SU-DHL-6 (cell line): ENCODE data around the gene TGM1.

ENCODE experiments used
- H2AFZ ChIP-seq: fragments of 200-600 bp; sonication (generic); 2 replicates; pipeline ENCODE4 v1.6.1; 2014; ENCODE audit warnings: low read depth, mild to moderate bottlenecking, moderate library complexity, mixed read lengths, antibody characterized with exemption, low read length; ENCODE audit not compliant: severe bottlenecking
- H3F3A ChIP-seq: fragments of 200-600 bp; shearing (Covaris generic); 2 replicates; pipeline ENCODE4 v1.6.0; 2016; ENCODE audit warnings: antibody characterized with exemption, mild to moderate bottlenecking; ENCODE audit not compliant: insufficient read depth
- H3K27ac ChIP-seq: fragments of 200-600 bp; sonication (generic); 2 replicates; pipeline ENCODE4 v1.5.1; 2016; ENCODE audit warnings: low read depth, mild to moderate bottlenecking, low read length, moderate library complexity, mixed read lengths
- H3K27me3 ChIP-seq: fragments of 200-600 bp; sonication (generic), shearing (Covaris generic); 2 replicates; pipeline ENCODE4 v1.6.0; 2014; ENCODE audit warnings: mild to moderate bottlenecking, low read length
- H3K36me3 ChIP-seq: fragments of 200-600 bp; sonication (generic); 2 replicates; pipeline ENCODE4 v1.6.1; 2014; ENCODE audit warnings: mild to moderate bottlenecking, low read length, mixed read lengths
- H3K4me2 ChIP-seq: fragments of 300-600, 200-600 bp; shearing (Covaris generic), sonication (generic); 2 replicates; pipeline ENCODE4 v1.6.0; 2014; ENCODE audit warnings: low read length, low read depth, mild to moderate bottlenecking; ENCODE audit not compliant: poor library complexity, severe bottlenecking
- H3K4me3 ChIP-seq: fragments of 200-600 bp; sonication (generic); 2 replicates; pipeline ENCODE4 v1.5.1; 2014; ENCODE audit warnings: antibody characterized with exemption, low read length, mild to moderate bottlenecking, mixed read lengths; ENCODE audit not compliant: insufficient read depth, poor library complexity, severe bottlenecking
- H3K79me2 ChIP-seq: fragments of 200-600 bp; sonication (generic); 2 replicates; pipeline ENCODE4 v1.6.1; 2014; ENCODE audit warnings: mild to moderate bottlenecking, low read length, moderate library complexity; ENCODE audit not compliant: insufficient read depth
- H3K9ac ChIP-seq: fragments of 200-600 bp; sonication (generic); 2 replicates; pipeline ENCODE4 v1.7.0; 2014; ENCODE audit warnings: mild to moderate bottlenecking, low read length
- H3K9me2 ChIP-seq: fragments of 200-600 bp; sonication (generic); replicated peaks from 2 replicates; pipeline ENCODE4 v1.6.1; 2014; ENCODE audit warnings: low read length; ENCODE audit not compliant: insufficient read depth
- H3K9me3 ChIP-seq: fragments of 200-600 bp; sonication (generic); 2 replicates; pipeline ENCODE4 v1.6.1; 2014; ENCODE audit warnings: low read length, mixed read lengths; ENCODE audit not compliant: insufficient read depth
- H4K20me1 ChIP-seq: fragments of 200-600 bp; sonication (generic); 2 replicates; pipeline ENCODE4 v1.6.1; 2014; ENCODE audit warnings: low read depth, mild to moderate bottlenecking, antibody characterized with exemption, low read length, moderate library complexity, mixed read lengths
- CTCF ChIP-seq: fragments of 200-600 bp; sonication (generic); IDR thresholded peaks from one replicate; pipeline ENCODE4 v1.5.1; 2017; ENCODE audit warnings: antibody characterized with exemption, mild to moderate bottlenecking, low read length, moderate library complexity; ENCODE audit not compliant: insufficient read depth, poor library complexity, severe bottlenecking
- EZH2phosphoT487 ChIP-seq: fragments of 200-600 bp; sonication (generic), shearing (Covaris generic); conservative IDR thresholded peaks from 2 replicates; pipeline ENCODE4 v1.6.1; 2018; ENCODE audit warnings: mild to moderate bottlenecking, antibody characterized with exemption, low read length, moderate library complexity, mixed read lengths

Gene TGM1

GRCh38 chr14:24297190-24297964 lies 34.4 kb upstream of the TGM1 start:
- peaks cover 19% of the 10 kb centered on the region for H3K79me2 ChIP-seq
- no peak overlapping the region for H2AFZ ChIP-seq
- peaks cover 2% of the 10 kb centered on the region; the same call in 1 of the 2 replicates for H3K36me3 ChIP-seq
- no peaks in the 10 kb centered on the region for H3K27me3 ChIP-seq
- no peaks in the 10 kb centered on the region for H3K9me3 ChIP-seq
- H3K9ac ChIP-seq: no peak overlapping the region
- H3K4me3 ChIP-seq: no peak overlapping the region
- TF ChIP-seq CTCF (no peak), EZH2phosphoT487 (no peak)
- H4K20me1 ChIP-seq: no peaks in the 10 kb centered on the region
- peak overlapping the region; percentile 25; the same call in 1 of the 2 replicates for H3K27ac ChIP-seq
- H3F3A ChIP-seq: peaks cover 14% of the 10 kb centered on the region
- no peaks in the 10 kb centered on the region for H3K9me2 ChIP-seq
- H3K4me2 ChIP-seq: peak overlapping the region; percentile 17

- H3K4me3 ChIP-seq: no peak overlapping the region
- peaks cover 19% of the 10 kb centered on the region for H3K79me2 ChIP-seq
- H3K27me3 ChIP-seq: no peaks in the 10 kb centered on the region
- H4K20me1 ChIP-seq: no peaks in the 10 kb centered on the region
- H2AFZ ChIP-seq: no peak overlapping the region
- no peak overlapping the region for H3K27ac ChIP-seq
- peaks cover 14% of the 10 kb centered on the region for H3F3A ChIP-seq
- no peaks in the 10 kb centered on the region for H3K9me2 ChIP-seq
- peaks cover 2% of the 10 kb centered on the region; the same call in 1 of the 2 replicates for H3K36me3 ChIP-seq
- H3K4me2 ChIP-seq: no peak overlapping the region
- TF ChIP-seq CTCF: peak; percentile 63
- no peak for TF ChIP-seq EZH2phosphoT487
- H3K9me3 ChIP-seq: no peaks in the 10 kb centered on the region
- H3K9ac ChIP-seq: no peak overlapping the region
These were observed 33.6 kb upstream of the TGM1 start for GRCh38 chr14:24296341-24297157.

- Histone ChIP-seq H3F3A (peaks cover 14% of the 10 kb centered on the region), H3K9me2 (no peaks in the 10 kb centered on the region), H3K27ac (no peak overlapping the region), H4K20me1 (no peaks in the 10 kb centered on the region), H3K36me3 (peaks cover 2% of the 10 kb centered on the region; the same call in 1 of the 2 replicates), H3K9me3 (no peaks in the 10 kb centered on the region), H2AFZ (no peak overlapping the region), H3K79me2 (0 out of 2 replicates have a peak, but pooled peaks cover 4% of the 10 kb centered on the region), H3K9ac (no peak overlapping the region), H3K4me2 (no peak overlapping the region), H3K4me3 (no peak overlapping the region), H3K27me3 (no peaks in the 10 kb centered on the region)
- no peak for TF ChIP-seq EZH2phosphoT487
- TF ChIP-seq CTCF: no peak
These were observed 30.5 kb upstream of the TGM1 start for GRCh38 chr14:24293525-24293924.
